Epithelial cell of proximal tubule (primary cell): Measurements from ENCODE around the gene CHMP1B. TPM values are rescaled to one million over a fixed set of nuclear protein-coding genes. Genes with fewer than 3 reads are reported as not detected.

Source experiments
- DNase-seq: peaks from one replicate; pipeline ENCODE4 v3.0.0-alpha.2; 2011; ENCODE audit warnings: low read depth
- H3K4me3 ChIP-seq: 2 replicates; pipeline ENCODE4 v1.5.1; 2011; ENCODE audit warnings: low read depth, mild to moderate bottlenecking, low read length
- CTCF ChIP-seq: conservative IDR thresholded peaks from 2 replicates; pipeline ENCODE4 v1.5.1; 2012; ENCODE audit warnings: low read depth, mild to moderate bottlenecking, low read length
- total RNA-seq: library from RNA; depleted of rRNA; stranded (reverse); fragments of >200 nt; gene quantifications from 2 replicates; pipeline ENCODE4 v1.2.3, GENCODE V29; 2015

CHMP1B gene
- total RNA-seq, 1 donor from 2014 or later = 69.8 TPM

- no peak for TF ChIP-seq CTCF
- H3K4me3 ChIP-seq = no peak overlapping the region
- DNase-seq = no peak
Observed at GRCh38 chr18:11877497-11878135, 26.4 kb downstream of the CHMP1B start.

GRCh38 chr18:11880586-11881304, 29.5 kb downstream of the CHMP1B start:
- no peak overlapping the region for H3K4me3 ChIP-seq
- DNase-seq = no peak
- TF ChIP-seq CTCF = no peak

GRCh38 chr18:11882636-11883035, 31.4 kb downstream of the CHMP1B start:
- no peak overlapping the region for H3K4me3 ChIP-seq
- TF ChIP-seq CTCF = no peak
- no peak for DNase-seq

GRCh38 chr18:11883153-11883552, 31.9 kb downstream of the CHMP1B start:
- no peak for TF ChIP-seq CTCF
- no peak overlapping the region for H3K4me3 ChIP-seq
- DNase-seq = no peak

GRCh38 chr18:11884396-11885030, 33.3 kb downstream of the CHMP1B start:
- no peak for DNase-seq
- no peak for TF ChIP-seq CTCF
- H3K4me3 ChIP-seq = no peak overlapping the region

GRCh38 chr18:11885278-11885947, 34.2 kb downstream of the CHMP1B start:
- no peak overlapping the region for H3K4me3 ChIP-seq
- DNase-seq = peak; percentile 13
- no peak for TF ChIP-seq CTCF
